Endodermal cell (in vitro differentiated cells): Measurements from ENCODE around the gene MORN1. TPM values are rescaled to one million over a fixed set of nuclear protein-coding genes. Genes with fewer than 3 reads are reported as not detected.

Source experiments
- DNase-seq: peaks from one replicate; pipeline ENCODE4 v3.0.0-alpha.2; 2017
- H3K27ac ChIP-seq: 2 replicates; pipeline ENCODE4 v1.5.1; 2013; ENCODE audit warnings: mild to moderate bottlenecking, low read depth, low read length, moderate library complexity
- H3K27me3 ChIP-seq: 2 replicates; pipeline ENCODE4 v1.6.1; 2013; ENCODE audit warnings: mild to moderate bottlenecking, low read length, moderate library complexity; ENCODE audit not compliant: insufficient read depth, control insufficient read depth, poor library complexity, severe bottlenecking
- H3K36me3 ChIP-seq: 2 replicates; pipeline ENCODE4 v1.7.0; 2013; ENCODE audit warnings: mild to moderate bottlenecking, low read length, moderate library complexity; ENCODE audit not compliant: control insufficient read depth, insufficient read depth
- H3K4me1 ChIP-seq: one replicate; pipeline ENCODE4 v1.7.0; 2013; ENCODE audit warnings: low read length; ENCODE audit not compliant: control insufficient read depth, insufficient read depth
- H3K4me3 ChIP-seq: 2 replicates; pipeline ENCODE4 v1.5.1; 2013; ENCODE audit warnings: mild to moderate bottlenecking, low read length, moderate library complexity
- H3K9ac ChIP-seq: 2 replicates; pipeline ENCODE4 v1.6.1; 2013; ENCODE audit warnings: mild to moderate bottlenecking, low read length, moderate library complexity; ENCODE audit not compliant: poor library complexity, severe bottlenecking; ENCODE audit errors: extremely low read depth
- H3K9me3 ChIP-seq: 2 replicates; pipeline ENCODE4 v1.6.1; 2013; ENCODE audit warnings: mild to moderate bottlenecking, low read length, moderate library complexity; ENCODE audit not compliant: control insufficient read depth
- H3K27ac Mint-ChIP-seq: 2 replicates; pipeline ENCODE4 v1.8.0; 2020; ENCODE audit warnings: mixed read lengths
- H3K27me3 Mint-ChIP-seq: 2 replicates; pipeline ENCODE4 v1.8.0; 2021; ENCODE audit warnings: mild to moderate bottlenecking, mixed read lengths; ENCODE audit not compliant: insufficient read depth
- H3K36me3 Mint-ChIP-seq: 2 replicates; pipeline ENCODE4 v1.8.0; 2020; ENCODE audit warnings: low read depth, mixed read lengths
- H3K4me1 Mint-ChIP-seq: 2 replicates; pipeline ENCODE4 v1.8.0; 2020; ENCODE audit warnings: mixed read lengths
- H3K4me3 Mint-ChIP-seq: 2 replicates; pipeline ENCODE4 v1.8.0; 2020; ENCODE audit warnings: mild to moderate bottlenecking, moderate library complexity, mixed read lengths
- H3K9me3 Mint-ChIP-seq: 2 replicates; pipeline ENCODE4 v1.8.0; 2020; ENCODE audit warnings: mild to moderate bottlenecking, mixed read lengths
- WGBS, 2 experiments: methylation state at CpG; one replicate each; pipeline versions ENCODE4 v1.1.5 to v1.1.7; 2013; ENCODE audit warnings: missing lambda C conversion rate in 2 of 2, mixed read lengths in 1 of 2; ENCODE audit not compliant: insufficient coverage in 1 of 2, insufficient read length in 1 of 2; 5-methylcytosine and 5-hydroxymethylcytosine counted together
- total RNA-seq, 2 donors: library from RNA; stranded (reverse); fragmentation: NEBNext Ultra II Directional in 1 of 2; extraction: Animal tissue kit (Norgen Biotek cat#: 25700) in 1 of 2; gene quantifications; 2 replicates in 1 of 2; 3 replicates in 1 of 2; pipeline ENCODE4 v1.2.1, GENCODE V29; 2021
- TF ChIP-seq, protein P1 (sequence below): fragments of 200-600 bp; sonication (generic); conservative IDR thresholded peaks from 2 replicates; pipeline ENCODE4 v1.5.0; 2021; ENCODE audit warnings: antibody characterized with exemption, mild to moderate bottlenecking

MORN1 gene
- total RNA-seq, 2 donors from 2014 or later = 21.3 to 24.9 TPM

GRCh38 chr1:2343023-2343935 lies 48.1 kb downstream of the MORN1 start:
- Histone ChIP-seq H3K36me3 (no peaks in the 10 kb centered on the region), H3K9me3 (no peaks in the 10 kb centered on the region), H3K9ac (no peak overlapping the region), H3K4me1 (no peaks in the 10 kb centered on the region), H3K27ac (no peak overlapping the region), H3K4me3 (no peak overlapping the region), H3K27me3 (no peaks in the 10 kb centered on the region)
- Mint-ChIP-seq H3K27ac (no peak overlapping the region), H3K4me3 (no peak overlapping the region), H3K27me3 (no peaks in the 10 kb centered on the region), H3K36me3 (no peaks in the 10 kb centered on the region), H3K9me3 (no peaks in the 10 kb centered on the region), H3K4me1 (no peaks in the 10 kb centered on the region)
- WGBS, 2 experiments = 90 to 91% methylated on average over 28 to 39 of the region's 39 CpGs
- TF ChIP-seq, protein P1, sequence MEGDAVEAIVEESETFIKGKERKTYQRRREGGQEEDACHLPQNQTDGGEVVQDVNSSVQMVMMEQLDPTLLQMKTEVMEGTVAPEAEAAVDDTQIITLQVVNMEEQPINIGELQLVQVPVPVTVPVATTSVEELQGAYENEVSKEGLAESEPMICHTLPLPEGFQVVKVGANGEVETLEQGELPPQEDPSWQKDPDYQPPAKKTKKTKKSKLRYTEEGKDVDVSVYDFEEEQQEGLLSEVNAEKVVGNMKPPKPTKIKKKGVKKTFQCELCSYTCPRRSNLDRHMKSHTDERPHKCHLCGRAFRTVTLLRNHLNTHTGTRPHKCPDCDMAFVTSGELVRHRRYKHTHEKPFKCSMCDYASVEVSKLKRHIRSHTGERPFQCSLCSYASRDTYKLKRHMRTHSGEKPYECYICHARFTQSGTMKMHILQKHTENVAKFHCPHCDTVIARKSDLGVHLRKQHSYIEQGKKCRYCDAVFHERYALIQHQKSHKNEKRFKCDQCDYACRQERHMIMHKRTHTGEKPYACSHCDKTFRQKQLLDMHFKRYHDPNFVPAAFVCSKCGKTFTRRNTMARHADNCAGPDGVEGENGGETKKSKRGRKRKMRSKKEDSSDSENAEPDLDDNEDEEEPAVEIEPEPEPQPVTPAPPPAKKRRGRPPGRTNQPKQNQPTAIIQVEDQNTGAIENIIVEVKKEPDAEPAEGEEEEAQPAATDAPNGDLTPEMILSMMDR = no peak
- no peak for DNase-seq

- H3K9ac ChIP-seq = no peak overlapping the region
- H3K27ac ChIP-seq = no peak overlapping the region
- H3K36me3 Mint-ChIP-seq = no peaks in the 10 kb centered on the region
- H3K4me3 ChIP-seq = no peak overlapping the region
- no peaks in the 10 kb centered on the region for H3K9me3 Mint-ChIP-seq
- no peaks in the 10 kb centered on the region for H3K4me1 Mint-ChIP-seq
- no peaks in the 10 kb centered on the region for H3K9me3 ChIP-seq
- H3K4me3 Mint-ChIP-seq = no peak overlapping the region
- DNase-seq = no peak
- WGBS, 2 experiments = 90 to 92% methylated on average over 14 to 20 of the region's 21 CpGs
- no peaks in the 10 kb centered on the region for H3K36me3 ChIP-seq
- TF ChIP-seq, protein P1 = no peak
- H3K27me3 ChIP-seq = no peaks in the 10 kb centered on the region
- H3K4me1 ChIP-seq = no peaks in the 10 kb centered on the region
- no peaks in the 10 kb centered on the region for H3K27me3 Mint-ChIP-seq
- H3K27ac Mint-ChIP-seq = no peak overlapping the region
These were observed 48.9 kb downstream of the MORN1 start for GRCh38 chr1:2342384-2343022.

DNA sequence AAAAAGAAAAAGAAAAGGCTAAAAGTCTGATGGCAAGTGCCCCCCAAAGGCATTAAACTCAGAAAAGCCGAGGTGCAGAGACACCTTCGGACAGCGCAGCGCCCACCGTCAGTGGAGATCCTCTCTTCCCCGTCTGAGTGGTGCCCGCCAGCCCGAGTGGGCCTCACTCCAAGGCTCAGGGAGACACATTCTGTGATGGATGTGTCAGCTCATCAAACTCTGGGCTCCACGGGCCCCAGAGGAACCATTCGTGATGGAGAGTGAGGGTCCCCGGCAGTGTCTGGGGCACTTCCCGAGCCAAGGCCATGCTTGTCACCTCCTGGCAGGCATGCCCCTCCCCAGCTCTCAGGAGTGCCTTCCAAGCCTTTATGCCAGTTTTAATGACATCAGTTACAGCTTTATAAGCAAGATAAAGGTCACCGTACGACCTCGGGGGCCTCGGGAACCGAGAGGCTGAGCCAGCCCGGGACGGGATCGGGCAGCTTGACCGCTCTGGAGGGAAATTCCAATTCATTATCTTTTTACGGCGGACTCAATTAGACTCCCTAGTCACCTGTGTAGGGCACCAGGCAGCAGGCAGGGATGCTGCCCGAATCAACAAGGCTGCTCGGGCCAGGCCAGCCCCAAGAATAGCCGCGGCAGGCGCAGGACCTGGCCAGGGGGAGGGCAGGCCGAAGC lies 49.5 kb downstream of the MORN1 start:
- WGBS, 2 experiments = 93 to 94% methylated on average over 29 of the region's 29 CpGs
- H3K36me3 ChIP-seq = no peaks in the 10 kb centered on the region
- no peak overlapping the region for H3K27ac ChIP-seq
- H3K9me3 Mint-ChIP-seq = no peaks in the 10 kb centered on the region
- no peaks in the 10 kb centered on the region for H3K4me1 Mint-ChIP-seq
- H3K4me3 ChIP-seq = no peak overlapping the region
- H3K4me1 ChIP-seq = no peaks in the 10 kb centered on the region
- H3K36me3 Mint-ChIP-seq = no peaks in the 10 kb centered on the region
- no peak overlapping the region for H3K27ac Mint-ChIP-seq
- H3K4me3 Mint-ChIP-seq = no peak overlapping the region
- no peaks in the 10 kb centered on the region for H3K27me3 ChIP-seq
- no peaks in the 10 kb centered on the region for H3K27me3 Mint-ChIP-seq
- TF ChIP-seq, protein P1 = no peak
- no peak for DNase-seq
- no peak overlapping the region for H3K9ac ChIP-seq
- no peaks in the 10 kb centered on the region for H3K9me3 ChIP-seq
